ENCODE data around the gene SNAPC4.

GRCh38 chr9:136429075-136429628, 29.2 kb upstream of the SNAPC4 start:
- TF ChIP-seq CTCF (conservative IDR thresholded peaks at IDR 0.05; ENCODE audit: low read depth, low read length) (no peak), EZH2 (IDR thresholded peaks at IDR 0.05; ENCODE audit: low read length, unreplicated experiment) (no peak)
